Measurements from ENCODE around the gene MYH14. TPM values are rescaled to one million over a fixed set of nuclear protein-coding genes. Genes with fewer than 3 reads are reported as not detected.
"Not testable (repeated sequence)": the region's sequence is repeated elsewhere in the genome, so short reads cannot be mapped to it uniquely, and the experiment has no call there.

MYH14 gene
- total RNA-seq, 2 experiments from 2014 or later: not detected

DNA sequence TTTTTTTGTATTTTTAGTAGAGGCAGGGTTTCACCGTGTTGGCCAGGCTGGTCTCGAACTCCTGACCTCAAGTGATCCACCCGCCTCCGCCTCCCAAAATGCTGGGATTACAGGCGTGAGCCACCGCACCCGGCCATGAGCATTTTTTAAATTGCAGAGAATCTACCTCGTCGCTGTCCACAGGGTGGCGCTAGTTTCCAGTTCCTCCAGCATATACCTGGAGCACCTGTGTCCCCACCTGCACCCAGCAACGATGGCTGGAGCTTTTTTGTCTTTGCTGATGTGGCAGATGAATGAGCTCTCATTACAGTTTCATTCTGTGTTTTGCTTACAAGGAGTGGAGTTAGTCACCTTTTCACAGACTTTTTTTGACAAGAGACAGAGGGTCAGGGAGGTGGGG, 34.1 kb downstream of the MYH14 start:
- H3K36me3 ChIP-seq (ENCODE audit: insufficient read depth, low read length); H3K27ac ChIP-seq (ENCODE audit: low read depth, low read length, poor library complexity, severe bottlenecking); H3K4me2 ChIP-seq (ENCODE audit: low read length); H2AFZ ChIP-seq (ENCODE audit: low read length); BruUV-seq (replicated peaks); H4K20me1 ChIP-seq (ENCODE audit: insufficient read depth, low read length); CTCF ChIA-PET (ENCODE audit: unreplicated experiment); H3K4me1 ChIP-seq (ENCODE audit: insufficient read depth, low read length, poor library complexity, severe bottlenecking); H3K9me2 ChIP-seq (ENCODE audit: insufficient read depth, low read length); H3K79me2 ChIP-seq (ENCODE audit: insufficient read depth, low read depth, low read length); intact Hi-C loops (cut with micrococcal nuclease; ENCODE audit: unreplicated experiment); H3K9me3 ChIP-seq (ENCODE audit: low read length); H3K4me3 ChIP-seq (ENCODE audit: low read depth, low read length, poor library complexity, severe bottlenecking): not testable (repeated sequence)
- peak; percentile 68 for TF ChIP-seq CTCF (conservative IDR thresholded peaks at IDR 0.05; ENCODE audit: low read length)
- POLR2A ChIA-PET: interaction anchor here (0.9 kb wide), 1 partner anchor 10 kb away, joined by 3 read pairs; no protein-coding TSS in a partner anchor
- peak; percentile 16 for DNase-seq (ENCODE audit: low spot score)

- H3K9me2 ChIP-seq (ENCODE audit: insufficient read depth, low read length): no peaks in the 10 kb centered on the region
- H3K27ac ChIP-seq (ENCODE audit: low read depth, low read length, poor library complexity, severe bottlenecking): no peak overlapping the region
- DNase-seq (ENCODE audit: low spot score): no peak
- no peaks in the 10 kb centered on the region for H3K9me3 ChIP-seq (ENCODE audit: low read length)
- no peaks in the 10 kb centered on the region for H3K4me1 ChIP-seq (ENCODE audit: insufficient read depth, low read length, poor library complexity, severe bottlenecking)
- no peaks in the 10 kb centered on the region for H3K36me3 ChIP-seq (ENCODE audit: insufficient read depth, low read length)
- ChIA-PET POLR2A (no interaction called here), CTCF (ENCODE audit: unreplicated experiment) (no interaction called here)
- no TSS peak for BruUV-seq (replicated peaks)
- no peak overlapping the region for H3K4me2 ChIP-seq (ENCODE audit: low read length)
- no peak overlapping the region for H2AFZ ChIP-seq (ENCODE audit: low read length)
- H4K20me1 ChIP-seq (ENCODE audit: insufficient read depth, low read length): no peaks in the 10 kb centered on the region
- no peak for TF ChIP-seq EZH2phosphoT487 (IDR thresholded peaks at IDR 0.05; ENCODE audit: borderline replicate concordance, low read depth, low read length)
- no peak for TF ChIP-seq CTCF (conservative IDR thresholded peaks at IDR 0.05; ENCODE audit: low read length)
- no peak overlapping the region for H3K4me3 ChIP-seq (ENCODE audit: low read depth, low read length, poor library complexity, severe bottlenecking)
- no peaks in the 10 kb centered on the region for H3K79me2 ChIP-seq (ENCODE audit: insufficient read depth, low read depth, low read length)
- intact Hi-C loops (cut with micrococcal nuclease; ENCODE audit: unreplicated experiment): no loop called here
Observed at GRCh38 chr19:50238043-50238442, 34.6 kb downstream of the MYH14 start.

DNA sequence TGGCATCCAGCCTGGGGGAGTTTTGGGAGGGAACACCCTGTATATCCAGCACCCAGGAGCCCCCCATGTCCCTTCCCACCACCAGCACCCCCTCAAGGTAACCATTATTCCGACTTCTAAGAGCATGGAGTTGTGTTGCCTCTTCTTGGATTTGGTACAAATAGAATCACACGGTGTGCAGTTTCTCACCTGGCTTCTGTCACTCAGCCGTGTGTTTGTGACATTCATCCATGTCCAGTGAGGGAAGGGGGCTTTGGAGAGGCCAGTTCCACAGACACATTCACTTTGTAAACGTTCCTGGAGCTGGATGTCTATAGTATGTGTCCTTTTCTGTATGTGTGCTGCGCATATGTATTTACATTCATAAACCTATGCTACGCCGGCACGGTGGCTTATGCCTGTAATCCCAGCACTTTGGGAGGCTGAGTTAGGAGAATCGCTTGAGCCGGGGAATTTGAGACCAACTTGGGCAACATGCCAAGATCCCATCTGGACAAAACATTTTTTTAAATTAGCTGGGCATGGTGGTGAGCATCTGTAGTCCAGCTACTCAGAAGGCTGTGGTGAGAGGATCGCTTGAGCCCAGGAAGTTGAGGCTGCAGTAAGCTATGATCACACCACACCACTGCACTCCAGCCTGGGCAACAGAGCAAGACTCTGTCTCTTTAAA, 36.6 kb downstream of the MYH14 start:
- Histone ChIP-seq H3K4me1 (ENCODE audit: insufficient read depth, low read length, poor library complexity, severe bottlenecking) (no peaks in the 10 kb centered on the region), H3K9me2 (ENCODE audit: insufficient read depth, low read length) (no peaks in the 10 kb centered on the region), H2AFZ (ENCODE audit: low read length) (no peak overlapping the region), H3K79me2 (ENCODE audit: insufficient read depth, low read depth, low read length) (no peaks in the 10 kb centered on the region), H3K4me3 (ENCODE audit: low read depth, low read length, poor library complexity, severe bottlenecking) (no peak overlapping the region), H3K27ac (ENCODE audit: low read depth, low read length, poor library complexity, severe bottlenecking) (no peak overlapping the region), H4K20me1 (ENCODE audit: insufficient read depth, low read length) (no peaks in the 10 kb centered on the region), H3K4me2 (ENCODE audit: low read length) (no peak overlapping the region), H3K9me3 (ENCODE audit: low read length) (no peaks in the 10 kb centered on the region), H3K36me3 (ENCODE audit: insufficient read depth, low read length) (no peaks in the 10 kb centered on the region)
- TF ChIP-seq CTCF (conservative IDR thresholded peaks at IDR 0.05; ENCODE audit: low read length) (no peak), EZH2phosphoT487 (IDR thresholded peaks at IDR 0.05; ENCODE audit: borderline replicate concordance, low read depth, low read length) (no peak)
- no TSS peak for BruUV-seq (replicated peaks)
- intact Hi-C loops (cut with micrococcal nuclease; ENCODE audit: unreplicated experiment): no loop called here
- ChIA-PET CTCF (ENCODE audit: unreplicated experiment) (no interaction called here), POLR2A (no interaction called here)
- DNase-seq (ENCODE audit: low spot score): no peak
